ENCODE results near the gene LUC7L3.

Gene LUC7L3

DNA sequence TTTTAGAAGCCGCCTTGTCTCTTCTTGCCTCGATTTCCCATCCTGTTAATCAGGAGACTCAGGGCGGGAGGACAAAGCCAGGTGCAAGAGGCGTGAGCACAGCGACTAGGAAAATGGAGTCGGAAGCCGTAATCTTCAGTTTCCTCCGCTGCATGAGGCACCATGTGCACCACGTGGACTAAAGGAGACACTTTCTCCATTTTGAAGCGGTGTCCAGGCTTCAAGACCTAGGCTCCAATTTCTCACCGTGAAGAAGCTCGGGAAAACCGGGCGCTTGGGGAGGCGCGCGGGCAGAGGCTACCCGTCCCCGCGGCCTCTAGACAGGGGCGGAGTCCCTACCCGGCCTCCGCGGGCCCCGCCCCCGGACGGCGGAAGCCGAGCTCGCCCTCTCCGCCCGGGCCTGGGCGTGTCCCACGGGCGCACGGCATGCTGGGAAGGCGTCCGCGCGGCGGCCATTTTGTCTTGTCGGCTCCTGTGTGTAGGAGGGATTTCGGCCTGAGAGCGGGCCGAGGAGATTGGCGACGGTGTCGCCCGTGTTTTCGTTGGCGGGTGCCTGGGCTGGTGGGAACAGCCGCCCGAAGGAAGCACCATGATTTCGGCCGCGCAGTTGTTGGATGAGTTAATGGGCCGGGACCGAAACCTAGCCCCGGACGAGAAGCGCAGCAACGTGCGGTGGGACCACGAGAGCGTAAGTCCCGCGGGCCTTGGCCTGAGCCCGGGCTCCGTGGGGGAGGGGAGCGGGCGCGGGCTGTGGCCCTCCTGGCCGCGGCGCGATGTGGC lies at the start of gene LUC7L3:
Gene LUC7L3, plus strand, starts transcription at position 460 of the 780 bp plus-strand sequence. Its CDS starts 130 bp downstream, at position 590.
- peaks cover 33% of the 10 kb centered on the region for H3K4me1 Mint-ChIP-seq
- H3K36me3 Mint-ChIP-seq (ENCODE audit: low read depth) = peaks cover 14% of the 10 kb centered on the region
- TF ChIP-seq, protein P1, sequence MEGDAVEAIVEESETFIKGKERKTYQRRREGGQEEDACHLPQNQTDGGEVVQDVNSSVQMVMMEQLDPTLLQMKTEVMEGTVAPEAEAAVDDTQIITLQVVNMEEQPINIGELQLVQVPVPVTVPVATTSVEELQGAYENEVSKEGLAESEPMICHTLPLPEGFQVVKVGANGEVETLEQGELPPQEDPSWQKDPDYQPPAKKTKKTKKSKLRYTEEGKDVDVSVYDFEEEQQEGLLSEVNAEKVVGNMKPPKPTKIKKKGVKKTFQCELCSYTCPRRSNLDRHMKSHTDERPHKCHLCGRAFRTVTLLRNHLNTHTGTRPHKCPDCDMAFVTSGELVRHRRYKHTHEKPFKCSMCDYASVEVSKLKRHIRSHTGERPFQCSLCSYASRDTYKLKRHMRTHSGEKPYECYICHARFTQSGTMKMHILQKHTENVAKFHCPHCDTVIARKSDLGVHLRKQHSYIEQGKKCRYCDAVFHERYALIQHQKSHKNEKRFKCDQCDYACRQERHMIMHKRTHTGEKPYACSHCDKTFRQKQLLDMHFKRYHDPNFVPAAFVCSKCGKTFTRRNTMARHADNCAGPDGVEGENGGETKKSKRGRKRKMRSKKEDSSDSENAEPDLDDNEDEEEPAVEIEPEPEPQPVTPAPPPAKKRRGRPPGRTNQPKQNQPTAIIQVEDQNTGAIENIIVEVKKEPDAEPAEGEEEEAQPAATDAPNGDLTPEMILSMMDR (IDR thresholded peaks at IDR 0.05) = no peak
- H3K9me3 Mint-ChIP-seq = no peaks in the 10 kb centered on the region
- H3K4me3 Mint-ChIP-seq = peak within 1 kb of the TSS; percentile 99
- peaks cover 7% of the 10 kb centered on the region for H3K27me3 Mint-ChIP-seq (ENCODE audit: low read depth, poor library complexity)
- peak; percentile 95 for DNase-seq
- peak within 1 kb of the TSS; percentile 100 for H3K27ac Mint-ChIP-seq

DNA sequence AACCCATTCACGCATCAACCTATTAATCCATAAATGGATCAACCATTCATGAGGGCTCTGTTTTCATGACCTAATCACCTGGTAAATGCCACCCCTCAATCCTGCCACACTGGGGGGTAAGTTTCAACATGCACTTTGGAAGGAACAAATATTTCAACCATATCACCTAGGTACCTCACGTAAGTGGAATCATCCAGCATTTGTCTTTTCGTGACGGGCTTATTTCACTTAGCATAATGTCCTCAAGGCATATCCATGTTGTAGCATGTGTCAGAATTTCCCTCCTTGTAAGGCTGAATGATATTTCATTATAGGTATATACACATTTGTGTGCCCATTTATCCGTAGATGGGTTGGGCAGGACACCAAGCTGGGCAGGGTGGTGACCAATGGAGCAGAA lies 47.3 kb upstream of the LUC7L3 start:
- peaks cover 14% of the 10 kb centered on the region for H3K4me1 Mint-ChIP-seq
- DNase-seq = no peak
- TF ChIP-seq, protein P1 (IDR thresholded peaks at IDR 0.05) = no peak
- H3K4me3 Mint-ChIP-seq = no peak overlapping the region
- H3K27ac Mint-ChIP-seq = no peak overlapping the region
- H3K36me3 Mint-ChIP-seq (ENCODE audit: low read depth) = no peaks in the 10 kb centered on the region
- no peaks in the 10 kb centered on the region for H3K9me3 Mint-ChIP-seq
- H3K27me3 Mint-ChIP-seq (ENCODE audit: low read depth, poor library complexity) = peaks cover 13% of the 10 kb centered on the region

GRCh38 chr17:50672831-50673551 lies 46.4 kb upstream of the LUC7L3 start:
- peaks cover 16% of the 10 kb centered on the region for H3K27me3 Mint-ChIP-seq (ENCODE audit: low read depth, poor library complexity)
- H3K36me3 Mint-ChIP-seq (ENCODE audit: low read depth) = no peaks in the 10 kb centered on the region
- H3K9me3 Mint-ChIP-seq = no peaks in the 10 kb centered on the region
- no peak overlapping the region for H3K27ac Mint-ChIP-seq
- H3K4me1 Mint-ChIP-seq = peaks cover 13% of the 10 kb centered on the region
- no peak overlapping the region for H3K4me3 Mint-ChIP-seq
- TF ChIP-seq, protein P1 (IDR thresholded peaks at IDR 0.05) = no peak
- DNase-seq = no peak

GRCh38 chr17:50675190-50675589 lies 44.2 kb upstream of the LUC7L3 start:
- Mint-ChIP-seq H3K27ac (peak overlapping the region; percentile 54), H3K27me3 (ENCODE audit: low read depth, poor library complexity) (peaks cover 17% of the 10 kb centered on the region), H3K4me3 (no peak overlapping the region), H3K9me3 (no peaks in the 10 kb centered on the region), H3K36me3 (ENCODE audit: low read depth) (no peaks in the 10 kb centered on the region), H3K4me1 (peaks cover 17% of the 10 kb centered on the region)
- no peak for DNase-seq
- TF ChIP-seq, protein P1 (IDR thresholded peaks at IDR 0.05) = no peak

GRCh38 chr17:50675627-50676026 lies 43.8 kb upstream of the LUC7L3 start:
- Mint-ChIP-seq H3K4me3 (no peak overlapping the region), H3K9me3 (no peaks in the 10 kb centered on the region), H3K4me1 (peaks cover 17% of the 10 kb centered on the region), H3K27ac (no peak overlapping the region), H3K36me3 (ENCODE audit: low read depth) (no peaks in the 10 kb centered on the region), H3K27me3 (ENCODE audit: low read depth, poor library complexity) (peaks cover 18% of the 10 kb centered on the region)
- TF ChIP-seq, protein P1 (IDR thresholded peaks at IDR 0.05) = no peak
- DNase-seq = no peak
